GM19240 (cell line): ENCODE data around the gene SIRT3.

Experiments
- DNase-seq: peaks from one replicate; pipeline ENCODE4 v3.0.0; 2011; ENCODE audit warnings: low spot score; ENCODE audit not compliant: insufficient read length

SIRT3 gene

GRCh38 chr11:216081-216974, 19.8 kb downstream of the SIRT3 start:
- no peak for DNase-seq

- no peak for DNase-seq
Observed at GRCh38 chr11:215581-216037, 20.5 kb downstream of the SIRT3 start.

- no peak for DNase-seq
Observed at GRCh38 chr11:214083-214482, 22.1 kb downstream of the SIRT3 start.

GRCh38 chr11:213111-213510, 23.0 kb downstream of the SIRT3 start:
- no peak for DNase-seq

- DNase-seq: no peak
Observed at GRCh38 chr11:212150-213100, 23.7 kb downstream of the SIRT3 start.

- no peak for DNase-seq
Observed at GRCh38 chr11:211741-212140, 24.4 kb downstream of the SIRT3 start.

- no peak for DNase-seq
Observed at GRCh38 chr11:211295-211694, 24.8 kb downstream of the SIRT3 start.

- DNase-seq: no peak
Observed at GRCh38 chr11:210803-211180, 25.4 kb downstream of the SIRT3 start.

- no peak for DNase-seq
Observed at GRCh38 chr11:210122-210802, 25.9 kb downstream of the SIRT3 start.

GRCh38 chr11:209275-210121, 26.6 kb downstream of the SIRT3 start:
- DNase-seq: no peak

GRCh38 chr11:208917-209260, 27.3 kb downstream of the SIRT3 start:
- no peak for DNase-seq

GRCh38 chr11:208181-208916, 27.8 kb downstream of the SIRT3 start:
- DNase-seq: peak; percentile 72

- DNase-seq: no peak
Observed at GRCh38 chr11:207863-208180, 28.3 kb downstream of the SIRT3 start.

GRCh38 chr11:207208-207862, 28.8 kb downstream of the SIRT3 start, which contains the start of the genes BET1L and RIC8A:
TSS of gene BET1L (minus strand) at chr11:207399. CDS start at chr11:207321, 78 bp downstream.
TSS of gene RIC8A (plus strand) at chr11:207708. CDS start at chr11:208855, 1,147 bp downstream.
- DNase-seq: peak; percentile 96

GRCh38 chr11:206526-207207, 29.5 kb downstream of the SIRT3 start:
- DNase-seq: peak; percentile 25

- no peak for DNase-seq
Observed at GRCh38 chr11:206002-206384, 30.1 kb downstream of the SIRT3 start.

- DNase-seq: no peak
Observed at GRCh38 chr11:205221-206001, 30.7 kb downstream of the SIRT3 start.

GRCh38 chr11:204587-205109, 31.5 kb downstream of the SIRT3 start:
- DNase-seq: no peak
